ENCODE measurements around the gene ZNF598.

GRCh38 chr16:2009164-2009711, 383 bp downstream of the ZNF598 start:
- TF ChIP-seq ARNT (IDR thresholded peaks at IDR 0.05) (no peak), ELF4 (IDR thresholded peaks at IDR 0.05) (no peak), TARDBP (IDR thresholded peaks at IDR 0.05) (no peak), SP1 (IDR thresholded peaks at IDR 0.05) (no peak), BHLHE40 (IDR thresholded peaks at IDR 0.05; ENCODE audit: borderline replicate concordance) (no peak), L3MBTL2 (conservative IDR thresholded peaks at IDR 0.05) (no peak), FOXM1 (IDR thresholded peaks at IDR 0.05; ENCODE audit: borderline replicate concordance) (no peak), FOXK2 (IDR thresholded peaks at IDR 0.05) (no peak), HDGF (IDR thresholded peaks at IDR 0.05; ENCODE audit: borderline replicate concordance) (no peak), SUZ12 (IDR thresholded peaks at IDR 0.05) (no peak), LEF1 (IDR thresholded peaks at IDR 0.05; ENCODE audit: borderline replicate concordance) (no peak)
